Panc1 (cell line): ENCODE data around the gene ZNF503.

Source experiments
- TCF7L2 ChIP-seq: IDR thresholded peaks from 2 replicates; pipeline ENCODE4 v1.6.1; 2011; ENCODE audit warnings: mild to moderate bottlenecking, low read depth, low read length, inconsistent platforms
- TF ChIP-seq, protein P1 (sequence below): fragments of 450-650 bp; IDR thresholded peaks from 2 replicates; pipeline ENCODE4 v1.5.1; 2017; ENCODE audit warnings: mild to moderate bottlenecking
- TF ChIP-seq, protein P2 (sequence below), 2 experiments: IDR thresholded peaks; 2 replicates each; pipeline ENCODE4 v1.6.1; 2011 to 2012; ENCODE audit warnings: low read depth in 2 of 2, control low read depth in 1 of 2, low read length in 1 of 2, mild to moderate bottlenecking in 1 of 2, moderate library complexity in 1 of 2; ENCODE audit not compliant: insufficient read depth in 1 of 2

DNA sequence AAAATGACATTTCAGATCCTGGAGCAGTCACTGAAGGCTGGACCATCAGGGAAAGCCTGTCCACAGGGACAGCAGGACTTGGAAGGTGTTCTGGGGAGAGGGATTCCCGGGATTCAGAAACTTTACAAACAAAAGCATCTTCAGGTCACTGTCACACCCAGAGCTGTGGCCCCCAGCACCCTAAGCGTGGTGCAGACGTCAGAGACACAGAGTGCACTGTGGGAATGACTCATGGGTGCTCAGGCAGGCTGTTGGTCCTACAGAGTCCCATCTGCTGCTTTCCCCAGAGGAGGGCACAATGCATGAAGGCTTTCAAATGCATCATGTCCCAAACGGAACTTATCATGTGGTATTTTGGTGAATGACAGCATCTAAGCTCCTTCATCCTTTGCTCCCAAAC, 16.7 kb upstream of the ZNF503 start:
- TF ChIP-seq, protein P1, sequence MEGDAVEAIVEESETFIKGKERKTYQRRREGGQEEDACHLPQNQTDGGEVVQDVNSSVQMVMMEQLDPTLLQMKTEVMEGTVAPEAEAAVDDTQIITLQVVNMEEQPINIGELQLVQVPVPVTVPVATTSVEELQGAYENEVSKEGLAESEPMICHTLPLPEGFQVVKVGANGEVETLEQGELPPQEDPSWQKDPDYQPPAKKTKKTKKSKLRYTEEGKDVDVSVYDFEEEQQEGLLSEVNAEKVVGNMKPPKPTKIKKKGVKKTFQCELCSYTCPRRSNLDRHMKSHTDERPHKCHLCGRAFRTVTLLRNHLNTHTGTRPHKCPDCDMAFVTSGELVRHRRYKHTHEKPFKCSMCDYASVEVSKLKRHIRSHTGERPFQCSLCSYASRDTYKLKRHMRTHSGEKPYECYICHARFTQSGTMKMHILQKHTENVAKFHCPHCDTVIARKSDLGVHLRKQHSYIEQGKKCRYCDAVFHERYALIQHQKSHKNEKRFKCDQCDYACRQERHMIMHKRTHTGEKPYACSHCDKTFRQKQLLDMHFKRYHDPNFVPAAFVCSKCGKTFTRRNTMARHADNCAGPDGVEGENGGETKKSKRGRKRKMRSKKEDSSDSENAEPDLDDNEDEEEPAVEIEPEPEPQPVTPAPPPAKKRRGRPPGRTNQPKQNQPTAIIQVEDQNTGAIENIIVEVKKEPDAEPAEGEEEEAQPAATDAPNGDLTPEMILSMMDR, result no peak
- TF ChIP-seq, protein P2, sequence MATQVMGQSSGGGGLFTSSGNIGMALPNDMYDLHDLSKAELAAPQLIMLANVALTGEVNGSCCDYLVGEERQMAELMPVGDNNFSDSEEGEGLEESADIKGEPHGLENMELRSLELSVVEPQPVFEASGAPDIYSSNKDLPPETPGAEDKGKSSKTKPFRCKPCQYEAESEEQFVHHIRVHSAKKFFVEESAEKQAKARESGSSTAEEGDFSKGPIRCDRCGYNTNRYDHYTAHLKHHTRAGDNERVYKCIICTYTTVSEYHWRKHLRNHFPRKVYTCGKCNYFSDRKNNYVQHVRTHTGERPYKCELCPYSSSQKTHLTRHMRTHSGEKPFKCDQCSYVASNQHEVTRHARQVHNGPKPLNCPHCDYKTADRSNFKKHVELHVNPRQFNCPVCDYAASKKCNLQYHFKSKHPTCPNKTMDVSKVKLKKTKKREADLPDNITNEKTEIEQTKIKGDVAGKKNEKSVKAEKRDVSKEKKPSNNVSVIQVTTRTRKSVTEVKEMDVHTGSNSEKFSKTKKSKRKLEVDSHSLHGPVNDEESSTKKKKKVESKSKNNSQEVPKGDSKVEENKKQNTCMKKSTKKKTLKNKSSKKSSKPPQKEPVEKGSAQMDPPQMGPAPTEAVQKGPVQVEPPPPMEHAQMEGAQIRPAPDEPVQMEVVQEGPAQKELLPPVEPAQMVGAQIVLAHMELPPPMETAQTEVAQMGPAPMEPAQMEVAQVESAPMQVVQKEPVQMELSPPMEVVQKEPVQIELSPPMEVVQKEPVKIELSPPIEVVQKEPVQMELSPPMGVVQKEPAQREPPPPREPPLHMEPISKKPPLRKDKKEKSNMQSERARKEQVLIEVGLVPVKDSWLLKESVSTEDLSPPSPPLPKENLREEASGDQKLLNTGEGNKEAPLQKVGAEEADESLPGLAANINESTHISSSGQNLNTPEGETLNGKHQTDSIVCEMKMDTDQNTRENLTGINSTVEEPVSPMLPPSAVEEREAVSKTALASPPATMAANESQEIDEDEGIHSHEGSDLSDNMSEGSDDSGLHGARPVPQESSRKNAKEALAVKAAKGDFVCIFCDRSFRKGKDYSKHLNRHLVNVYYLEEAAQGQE (IDR thresholded peaks at IDR 0.05; ENCODE audit: insufficient read depth in 1 of 2, low read depth in 2 of 2, low read length in 1 of 2), result no peak
- TF ChIP-seq TCF7L2, result no peak
